Activated T-cell treated with anti-CD3 and anti-CD28 coated beads for 48 hours (primary cell): ENCODE results near the gene FXR2.
A peak's percentile ranks its signal among the peaks of the same experiment; 100 is the strongest.
"Not testable (repeated sequence)": the region's sequence is repeated elsewhere in the genome, so short reads cannot be mapped to it uniquely, and the experiment has no call there.

Source experiments
- DNase-seq: peaks from one replicate; pipeline ENCODE4 v3.0.0-alpha.2; 2020; ENCODE audit warnings: low read depth

FXR2 gene

GRCh38 chr17:7614425-7615264 lies at the start of gene FXR2:
FXR2 (minus strand) TSS chr17:7614897; CDS start chr17:7614532, 365 bp downstream.
- DNase-seq = peak; percentile 99

- no peak for DNase-seq
These were observed 42.4 kb upstream of the FXR2 start for GRCh38 chr17:7656958-7657609.

GRCh38 chr17:7655541-7655840 lies 40.8 kb upstream of the FXR2 start:
- DNase-seq = no peak

DNA sequence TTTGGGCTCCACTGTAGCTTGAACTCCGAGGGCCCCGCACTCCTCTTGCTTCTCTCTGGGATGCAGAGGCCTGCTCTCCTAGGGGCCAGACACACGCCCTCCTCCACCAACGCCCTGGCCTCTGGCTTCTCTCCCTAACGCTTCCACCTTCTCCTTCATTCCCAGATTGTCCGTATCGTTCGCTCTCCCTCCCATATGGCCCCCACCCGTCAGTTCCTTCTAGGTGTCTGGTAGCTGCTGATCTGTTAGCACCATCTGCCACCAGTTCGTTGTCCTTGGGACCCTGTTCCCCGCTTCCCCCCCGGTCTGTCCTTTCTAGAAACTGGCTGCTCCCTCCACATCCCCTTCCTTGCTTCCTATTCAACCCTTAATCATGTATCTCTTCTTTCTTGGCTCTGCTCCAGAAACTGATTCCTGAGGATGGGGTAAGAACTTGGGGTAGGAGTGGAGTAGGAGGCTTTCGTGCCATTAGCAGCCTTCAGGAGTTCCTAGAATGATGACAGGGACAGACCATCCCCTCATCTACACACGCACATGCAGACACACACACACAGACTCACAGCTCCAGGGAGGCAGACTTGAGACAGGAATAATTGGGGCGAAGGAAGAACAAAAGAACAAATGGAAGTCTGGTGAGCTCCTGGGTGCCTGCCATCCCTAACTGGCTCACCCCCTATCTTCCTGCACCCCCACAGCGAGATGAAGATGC lies 40.3 kb upstream of the FXR2 start:
- no peak for DNase-seq

- no peak for DNase-seq
These were observed 38.0 kb upstream of the FXR2 start for GRCh38 chr17:7652388-7653356.

DNA sequence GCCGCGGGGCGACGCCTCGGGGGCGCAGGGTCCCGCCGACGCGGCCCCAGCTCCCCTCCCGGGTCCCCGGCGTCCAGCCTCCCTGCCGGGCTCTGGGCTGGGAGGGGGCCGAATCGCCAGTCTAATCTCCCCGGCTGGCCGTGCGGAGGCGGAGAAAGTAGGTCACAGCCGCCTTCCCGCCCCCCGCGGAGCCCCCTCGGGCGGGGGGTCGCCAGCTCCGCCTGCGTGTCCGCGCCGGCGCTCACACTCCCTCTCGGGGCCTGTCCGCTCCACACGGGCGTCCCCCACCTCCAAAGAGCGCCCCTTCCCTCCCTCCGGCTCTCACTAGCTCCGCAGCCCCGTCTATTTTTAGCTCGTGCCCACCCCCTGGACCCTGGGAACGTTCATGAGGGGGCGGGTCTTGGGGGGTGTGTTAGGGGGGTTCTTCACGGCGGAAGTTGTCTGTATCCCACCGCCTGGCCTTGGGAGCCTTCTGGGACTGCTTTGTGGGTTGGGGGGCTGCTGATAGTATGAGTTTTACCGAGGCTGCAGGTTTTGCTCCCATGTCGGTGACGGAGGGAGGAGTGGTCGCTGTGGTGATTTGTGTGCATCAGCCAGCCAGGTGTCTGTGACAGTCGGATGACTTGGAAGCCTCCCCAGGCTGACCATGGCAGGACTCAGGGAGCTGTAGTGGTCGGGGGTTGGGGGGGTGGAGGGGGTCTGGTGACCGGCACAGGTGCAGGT lies 37.1 kb upstream of the FXR2 start:
- no peak for DNase-seq

GRCh38 chr17:7651097-7651664 lies 36.5 kb upstream of the FXR2 start:
- no peak for DNase-seq

GRCh38 chr17:7650509-7651096 lies 35.9 kb upstream of the FXR2 start, which contains the start of gene ATP1B2:
ATP1B2 (plus strand) TSS chr17:7650926; CDS start chr17:7651519, 593 bp downstream.
- peak; percentile 52 for DNase-seq

GRCh38 chr17:7647018-7647417 lies 32.3 kb upstream of the FXR2 start:
- no peak for DNase-seq

DNA sequence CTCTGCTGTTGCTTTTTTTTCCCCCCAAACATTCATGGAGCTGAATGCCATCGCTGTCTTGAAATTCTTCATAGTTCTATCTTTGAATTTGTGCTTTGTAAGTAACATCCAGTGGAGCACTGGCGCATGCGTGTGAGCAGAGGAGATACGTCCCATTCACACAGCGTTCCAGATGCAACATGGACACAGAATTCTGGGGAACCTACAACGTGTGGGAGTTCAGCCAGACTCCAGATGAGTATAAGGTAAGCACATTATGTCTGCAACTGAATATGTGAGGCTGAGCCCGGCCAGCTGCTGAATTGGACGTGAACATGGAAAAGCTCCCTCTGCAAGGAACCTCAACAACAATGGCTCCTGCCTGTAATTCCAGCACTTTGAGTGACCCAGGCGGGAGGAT lies 31.8 kb upstream of the FXR2 start:
- DNase-seq = no peak

GRCh38 chr17:7644775-7645174 lies 30.1 kb upstream of the FXR2 start:
- DNase-seq = no peak

DNA sequence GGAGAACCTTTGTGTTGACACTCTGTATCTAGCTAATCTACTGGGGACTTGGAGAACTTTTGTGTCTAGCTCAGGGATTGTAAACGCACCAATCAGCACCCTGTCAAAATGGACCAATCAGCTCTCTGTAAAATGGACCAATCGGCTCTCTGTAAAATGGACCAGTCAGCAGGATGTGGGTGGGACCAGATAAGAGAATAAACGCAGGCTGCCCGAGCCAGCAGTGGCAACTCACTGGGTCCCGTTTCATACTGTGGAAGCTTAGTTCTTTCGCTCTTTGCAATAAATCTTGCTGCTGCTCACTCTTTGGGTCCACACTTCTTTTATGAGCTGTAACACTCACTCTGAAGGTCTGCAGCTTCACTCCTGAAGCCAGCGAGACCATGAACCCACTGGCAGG lies 26.9 kb upstream of the FXR2 start:
- not testable (repeated sequence) for DNase-seq

- no peak for DNase-seq
These were observed 26.1 kb upstream of the FXR2 start for GRCh38 chr17:7640783-7641182.

GRCh38 chr17:7636163-7636562 lies 21.5 kb upstream of the FXR2 start:
- DNase-seq = no peak

GRCh38 chr17:7634384-7634783 lies 19.7 kb upstream of the FXR2 start:
- no peak for DNase-seq

DNA sequence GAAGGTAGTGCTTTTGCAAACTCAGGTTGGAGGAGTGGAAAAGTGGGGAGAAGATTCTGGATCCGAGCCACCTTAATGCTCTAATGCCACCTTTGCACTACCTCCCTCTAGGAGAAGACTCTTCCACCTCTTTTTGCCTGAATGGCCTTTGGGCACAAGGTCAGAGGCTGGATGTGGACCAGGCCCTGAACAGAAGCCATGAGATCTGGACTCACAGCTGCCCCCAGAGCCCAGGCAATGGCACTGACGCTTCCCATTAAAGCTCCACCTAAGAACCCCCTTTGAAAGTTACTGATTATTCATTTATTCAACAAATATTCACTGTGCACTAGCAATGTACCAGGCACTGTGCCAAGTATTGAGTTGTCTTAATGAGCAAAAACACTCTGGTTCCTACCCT lies 18.4 kb upstream of the FXR2 start:
- no peak for DNase-seq

- DNase-seq = no peak
These were observed 17.8 kb upstream of the FXR2 start for GRCh38 chr17:7632492-7632894.

GRCh38 chr17:7631398-7632380 lies 17.0 kb upstream of the FXR2 start:
- no peak for DNase-seq

DNA sequence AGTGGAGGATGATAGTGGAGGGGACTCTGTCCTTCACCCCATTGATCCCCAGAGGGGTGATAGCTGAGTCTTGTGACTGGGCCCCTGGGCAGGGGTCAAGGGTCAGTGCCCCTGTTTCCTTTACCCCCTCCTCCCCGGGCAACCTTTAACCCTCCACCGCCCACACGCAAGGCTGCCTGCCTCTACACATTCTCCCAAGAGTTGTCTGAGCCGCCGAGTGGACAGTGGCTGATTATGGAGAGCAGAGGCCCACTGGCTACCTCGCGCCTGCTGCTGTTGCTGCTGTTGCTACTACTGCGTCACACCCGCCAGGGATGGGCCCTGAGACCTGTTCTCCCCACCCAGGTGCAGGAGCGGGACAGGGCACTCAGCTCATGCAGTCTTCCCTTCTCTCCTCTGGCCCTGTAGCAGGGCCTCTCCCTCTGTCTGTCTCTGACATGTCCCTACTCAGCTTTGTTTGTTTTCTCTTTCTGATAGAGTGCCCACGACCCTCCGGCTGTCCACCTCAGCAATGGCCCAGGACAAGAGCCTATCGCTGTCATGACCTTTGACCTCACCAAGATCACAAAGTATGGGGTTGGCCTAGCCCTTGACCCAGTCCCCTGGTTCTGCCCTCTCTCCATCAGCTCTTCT lies 15.4 kb upstream of the FXR2 start, which contains the start of gene SHBG:
SHBG (plus strand) TSS at position 197 of the 633 bp plus-strand sequence; CDS start at position 235, 38 bp downstream.
- DNase-seq = no peak
